IMR-90 (cell line): ENCODE data around the gene RAB3IL1. TPM values are rescaled to one million over a fixed set of nuclear protein-coding genes. Genes with fewer than 3 reads are reported as not detected.
"Not testable (repeated sequence)": the region's sequence is repeated elsewhere in the genome, so short reads cannot be mapped to it uniquely, and the experiment has no call there.

Source experiments
- ATAC-seq: fragments of 200-7000 bp; cut with Tn5 transposase; 2 replicates; pipeline ENCODE4 v1.9.1; 2020; ENCODE audit warnings: low read depth, mild to moderate bottlenecking, moderate library complexity
- BruUV-seq: library from RNA; stranded (reverse); fragments of 400-500 nt; replicated peaks from 2 replicates; lab custom pipeline; 2021; lab: Mats Ljungman, UMichigan
- CTCF ChIA-PET: fragments of 300-600 bp; formaldehyde crosslinking; extraction: SDS; loops from one replicate; lab custom pipeline; 2021; ENCODE audit warnings: antibody characterized with exemption; lab: Yijun Ruan, JAX
- POLR2A ChIA-PET: fragments of 300-600 bp; sonication (Branson Sonifier 250); formaldehyde crosslinking; loops from one replicate; lab custom pipeline; 2022; ENCODE audit warnings: antibody characterized with exemption; ENCODE audit not compliant: unreplicated experiment; lab: Charles Lee
- DNase-seq: peaks from one replicate; pipeline ENCODE4 v3.0.0; 2013
- H2AFZ ChIP-seq: replicated peaks from 2 replicates; pipeline ENCODE3; 2013; ENCODE audit warnings: low read length, mild to moderate bottlenecking; ENCODE audit not compliant: poor library complexity
- H2AK5ac ChIP-seq: 2 replicates; pipeline ENCODE4 v1.6.1; 2013; ENCODE audit warnings: low read depth, low read length, inconsistent platforms
- H2AK9ac ChIP-seq: replicated peaks from 2 replicates; pipeline ENCODE3; 2013; ENCODE audit warnings: mild to moderate bottlenecking, low read depth, low read length, moderate library complexity; ENCODE audit not compliant: poor library complexity
- H2BK120ac ChIP-seq: 2 replicates; pipeline ENCODE4 v1.6.1; 2013; ENCODE audit warnings: low read depth, low read length, inconsistent platforms
- H2BK15ac ChIP-seq: 3 replicates; pipeline ENCODE4 v1.6.1; 2013; ENCODE audit warnings: low read depth, low read length, inconsistent platforms
- H2BK20ac ChIP-seq: 2 replicates; pipeline ENCODE4 v1.6.1; 2013; ENCODE audit warnings: low read depth, mild to moderate bottlenecking, inconsistent platforms, low read length, moderate library complexity
- H2BK5ac ChIP-seq: 2 replicates; pipeline ENCODE4 v1.6.1; 2013; ENCODE audit warnings: mild to moderate bottlenecking, low read depth, low read length, inconsistent platforms; ENCODE audit not compliant: poor library complexity, severe bottlenecking
- H3K14ac ChIP-seq: replicated peaks from 2 replicates; pipeline ENCODE4 v1.6.1; 2013; ENCODE audit warnings: low read depth, low read length, inconsistent platforms
- H3K18ac ChIP-seq: 2 replicates; pipeline ENCODE4 v1.6.1; 2013; ENCODE audit warnings: low read depth, low read length, control low read depth
- H3K23ac ChIP-seq: 2 replicates; pipeline ENCODE4 v1.6.1; 2013; ENCODE audit warnings: low read depth, low read length, inconsistent platforms
- H3K27ac ChIP-seq: 2 replicates; pipeline ENCODE4 v1.5.1; 2013; ENCODE audit warnings: mild to moderate bottlenecking, control low read depth, low read length; ENCODE audit not compliant: insufficient read depth
- H3K27me3 ChIP-seq: 2 replicates; pipeline ENCODE4 v1.6.1; 2013; ENCODE audit warnings: low read length; ENCODE audit not compliant: control insufficient read depth, insufficient read depth
- H3K36me3 ChIP-seq: 2 replicates; pipeline ENCODE4 v1.6.1; 2013; ENCODE audit warnings: low read length, mixed read lengths; ENCODE audit not compliant: control insufficient read depth, insufficient read depth
- H3K4ac ChIP-seq: 2 replicates; pipeline ENCODE4 v1.6.1; 2013; ENCODE audit warnings: low read depth, low read length, inconsistent platforms
- H3K4me1 ChIP-seq: 2 replicates; pipeline ENCODE4 v1.6.1; 2013; ENCODE audit warnings: low read length, mixed read lengths; ENCODE audit not compliant: control insufficient read depth, insufficient read depth
- H3K4me2 ChIP-seq: 2 replicates; pipeline ENCODE4 v1.6.1; 2013; ENCODE audit warnings: low read depth, mild to moderate bottlenecking, control low read depth, low read length, moderate library complexity
- H3K4me3 ChIP-seq: 2 replicates; pipeline ENCODE4 v1.5.1; 2013; ENCODE audit warnings: low read depth, mild to moderate bottlenecking, control low read depth, low read length, moderate library complexity; ENCODE audit not compliant: insufficient read depth
- H3K56ac ChIP-seq: 2 replicates; pipeline ENCODE4 v1.6.1; 2013; ENCODE audit warnings: low read length, inconsistent platforms; ENCODE audit not compliant: insufficient read depth; ENCODE audit errors: extremely low read depth
- H3K79me1 ChIP-seq, 2 experiments: 2 replicates each; pipeline ENCODE4 v1.6.1; 2013; ENCODE audit warnings: low read length in 2 of 2, inconsistent platforms in 1 of 2, low read depth in 1 of 2
- H3K9ac ChIP-seq: 2 replicates; pipeline ENCODE4 v1.6.1; 2013; ENCODE audit warnings: low read depth, low read length, control low read depth
- H3K9me1 ChIP-seq: 2 replicates; pipeline ENCODE4 v1.6.1; 2013; ENCODE audit warnings: low read length, inconsistent platforms; ENCODE audit not compliant: insufficient read depth
- H3K9me3 ChIP-seq: 2 replicates; pipeline ENCODE4 v1.6.1; 2013; ENCODE audit warnings: low read length; ENCODE audit not compliant: control insufficient read depth, insufficient read depth
- H4K20me1 ChIP-seq: 2 replicates; pipeline ENCODE4 v1.6.1; 2013; ENCODE audit warnings: low read length, inconsistent platforms; ENCODE audit not compliant: insufficient read depth
- H4K5ac ChIP-seq: 2 replicates; pipeline ENCODE4 v1.6.1; 2013; ENCODE audit warnings: mild to moderate bottlenecking, low read depth, low read length, control low read depth
- H4K8ac ChIP-seq, 2 experiments: 2 replicates each; pipeline ENCODE4 v1.6.1; 2013; ENCODE audit warnings: low read depth in 2 of 2, low read length in 2 of 2, control low read depth in 1 of 2, inconsistent platforms in 1 of 2
- H4K91ac ChIP-seq: 2 replicates; pipeline ENCODE4 v1.6.1; 2013; ENCODE audit warnings: low read depth, low read length, inconsistent platforms; ENCODE audit not compliant: insufficient read depth
- WGBS, 2 experiments: methylation state at CpG; one replicate each; pipeline versions ENCODE4 v1.1.5 to v1.1.7; 2013; ENCODE audit warnings: missing lambda C conversion rate in 2 of 2; ENCODE audit not compliant: insufficient read length in 1 of 2; ENCODE audit errors: extremely low coverage in 2 of 2; 5-methylcytosine and 5-hydroxymethylcytosine counted together
- dilution Hi-C: fragments of 300-500 bp; cut with HindIII; formaldehyde crosslinking; loops from one replicate; pipeline ENCODE4 v1.14.3; 2018; ENCODE audit warnings: low sequenced_read_pairs; ENCODE audit not compliant: unreplicated experiment
- in situ Hi-C: fragments of 300-500 bp; cut with MboI; formaldehyde crosslinking; loops from 3 replicates; pipeline ENCODE4 v1.14.3; 2019; ENCODE audit warnings: low sequenced_read_pairs, inconsistent platforms, mixed read lengths
- intact Hi-C: fragments of 100-400 bp; cut with micrococcal nuclease; formaldehyde crosslinking; loops from 2 replicates; pipeline ENCODE4 v1.10.0; 2022
- polyA plus RNA-seq, 3 experiments: library from polyadenylated mRNA; depleted of rRNA; stranded (reverse); fragments of >200 nt; gene quantifications; 2 replicates each; pipeline ENCODE4 v1.2.3, GENCODE V29; 2012; ENCODE audit warnings: low replicate concordance in 1 of 3
- total RNA-seq: library from RNA; depleted of rRNA; stranded (reverse); fragments of >200 nt; gene quantifications from 2 replicates; pipeline ENCODE4 v1.2.3, GENCODE V29; 2012

The RAB3IL1 gene
- total and polyA plus RNA-seq, 2 of the 4 experiments (the other 2 are of a cell fraction) = 0.72 to 1.9 TPM

DNA sequence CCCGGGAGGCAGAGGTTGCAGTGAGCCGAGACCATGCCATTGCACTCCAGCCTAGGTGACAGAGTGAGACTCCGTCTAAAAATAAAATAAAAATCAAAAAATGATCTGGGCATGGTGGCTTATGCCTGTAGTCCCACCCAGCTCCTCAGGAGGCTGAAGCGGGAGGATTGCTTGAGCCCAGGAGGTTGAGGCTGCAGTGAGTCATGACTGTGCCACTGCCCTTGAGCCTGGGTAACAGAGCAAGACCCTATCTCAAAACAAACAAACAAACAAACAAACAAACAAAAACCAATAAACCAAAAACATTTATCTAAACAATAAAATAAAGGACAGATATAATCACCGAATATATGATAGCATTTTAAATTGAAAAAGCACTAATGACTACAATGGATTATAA lies 36.3 kb upstream of the RAB3IL1 start:
- H2AFZ ChIP-seq, H3K27me3 ChIP-seq, H3K14ac ChIP-seq, POLR2A ChIA-PET, H3K4me3 ChIP-seq, H3K27ac ChIP-seq, H3K4ac ChIP-seq, H2AK9ac ChIP-seq, ATAC-seq, intact Hi-C loops, H4K5ac ChIP-seq, H2AK5ac ChIP-seq, H4K20me1 ChIP-seq, BruUV-seq, H3K18ac ChIP-seq, H2BK20ac ChIP-seq, H3K9me3 ChIP-seq, H4K8ac ChIP-seq, H3K9ac ChIP-seq, H4K91ac ChIP-seq, H3K56ac ChIP-seq, H3K4me2 ChIP-seq, H2BK120ac ChIP-seq, dilution Hi-C loops, H2BK15ac ChIP-seq, H3K23ac ChIP-seq, H2BK5ac ChIP-seq, DNase-seq: not testable (repeated sequence)
- WGBS, 2 experiments = no CpG with 5 or more reads among the region's 5 CpGs
- Histone ChIP-seq H3K79me1 (peaks cover 0 to 26% of the 10 kb centered on the region in 2 experiments; a peak in 3 of 4 replicates), H3K4me1 (peaks cover 14% of the 10 kb centered on the region), H3K36me3 (peaks cover 15% of the 10 kb centered on the region; the same call in 1 of the 2 replicates), H3K9me1 (peaks cover 20% of the 10 kb centered on the region)
- in situ Hi-C loops = loop anchor here (5.0 to 10.0 kb wide), 2 partner anchors 121 to 156 kb away; no protein-coding TSS in a partner anchor
- CTCF ChIA-PET = interaction anchor here (1.8 kb wide), 1 partner anchor 128 kb away, joined by 11 read pairs; no protein-coding TSS in a partner anchor
